Neutrophil (primary cell): Measurements from ENCODE around the gene TLE1.
"Not testable (repeated sequence)": the region's sequence is repeated elsewhere in the genome, so short reads cannot be mapped to it uniquely, and the experiment has no call there.

Experiments
- H3K27ac ChIP-seq: fragments of 200-600 bp; sonication (generic); 2 replicates; pipeline ENCODE4 v1.5.1; 2016; ENCODE audit warnings: mild to moderate bottlenecking, moderate library complexity
- H3K27me3 ChIP-seq: fragments of 200-600 bp; sonication (generic); 2 replicates; pipeline ENCODE4 v1.6.0; 2016; ENCODE audit warnings: mild to moderate bottlenecking
- H3K36me3 ChIP-seq: fragments of 200-600 bp; sonication (generic); 2 replicates; pipeline ENCODE4 v1.5.1; 2017
- H3K4me1 ChIP-seq, 2 experiments: fragments of 200-600 bp in 1 of 2; sonication (generic) in 1 of 2; 1 replicate in 1 of 2; 2 replicates in 1 of 2; pipeline versions ENCODE4 v1.5.1 to v1.6.1; 2013 to 2016; ENCODE audit warnings: low read depth in 1 of 2, low read length in 1 of 2, mild to moderate bottlenecking in 1 of 2, moderate library complexity in 1 of 2; ENCODE audit not compliant: control insufficient read depth in 1 of 2, insufficient read depth in 1 of 2
- H3K4me3 ChIP-seq, 2 experiments: fragments of 200-600 bp in 1 of 2; sonication (generic) in 1 of 2; 1 replicate in 1 of 2; 2 replicates in 1 of 2; pipeline ENCODE4 v1.5.1; 2013 to 2016; ENCODE audit warnings: low read depth in 1 of 2, low read length in 1 of 2, mild to moderate bottlenecking in 1 of 2, moderate library complexity in 1 of 2
- H3K9me3 ChIP-seq: fragments of 200-600 bp; sonication (generic); 2 replicates; pipeline ENCODE4 v1.5.1; 2016
- TF ChIP-seq, protein P1 (sequence below): fragments of 200-600 bp; sonication (generic); IDR thresholded peaks from 2 replicates; pipeline ENCODE4 v1.5.1; 2016; ENCODE audit warnings: antibody characterized with exemption

TLE1 gene

DNA sequence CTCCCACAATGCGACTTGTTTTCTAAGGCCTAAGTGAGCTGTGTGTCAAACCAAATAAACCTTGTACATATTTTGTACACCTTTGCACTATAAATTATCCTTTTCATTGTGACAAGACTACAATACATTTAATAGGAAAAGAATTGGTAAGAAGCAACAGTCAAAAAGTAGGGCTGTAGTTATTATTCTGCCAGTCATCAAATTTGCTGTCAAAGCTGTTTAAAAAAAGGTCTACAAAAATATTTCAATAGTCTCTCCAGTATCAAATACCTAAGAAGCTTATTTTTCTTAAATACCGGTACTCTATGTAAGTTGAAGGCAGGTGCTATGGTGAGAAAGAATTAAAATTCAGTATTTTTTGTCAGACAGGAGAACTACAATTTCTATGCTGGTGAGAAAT, 40.5 kb downstream of the TLE1 start:
- Histone ChIP-seq H3K4me1 (no peaks in the 10 kb centered on the region), H3K9me3 (no peaks in the 10 kb centered on the region), H3K27ac (no peak overlapping the region), H3K27me3 (no peaks in the 10 kb centered on the region), H3K36me3 (no peaks in the 10 kb centered on the region), H3K4me3 (no peak overlapping the region)
- TF ChIP-seq, protein P1, sequence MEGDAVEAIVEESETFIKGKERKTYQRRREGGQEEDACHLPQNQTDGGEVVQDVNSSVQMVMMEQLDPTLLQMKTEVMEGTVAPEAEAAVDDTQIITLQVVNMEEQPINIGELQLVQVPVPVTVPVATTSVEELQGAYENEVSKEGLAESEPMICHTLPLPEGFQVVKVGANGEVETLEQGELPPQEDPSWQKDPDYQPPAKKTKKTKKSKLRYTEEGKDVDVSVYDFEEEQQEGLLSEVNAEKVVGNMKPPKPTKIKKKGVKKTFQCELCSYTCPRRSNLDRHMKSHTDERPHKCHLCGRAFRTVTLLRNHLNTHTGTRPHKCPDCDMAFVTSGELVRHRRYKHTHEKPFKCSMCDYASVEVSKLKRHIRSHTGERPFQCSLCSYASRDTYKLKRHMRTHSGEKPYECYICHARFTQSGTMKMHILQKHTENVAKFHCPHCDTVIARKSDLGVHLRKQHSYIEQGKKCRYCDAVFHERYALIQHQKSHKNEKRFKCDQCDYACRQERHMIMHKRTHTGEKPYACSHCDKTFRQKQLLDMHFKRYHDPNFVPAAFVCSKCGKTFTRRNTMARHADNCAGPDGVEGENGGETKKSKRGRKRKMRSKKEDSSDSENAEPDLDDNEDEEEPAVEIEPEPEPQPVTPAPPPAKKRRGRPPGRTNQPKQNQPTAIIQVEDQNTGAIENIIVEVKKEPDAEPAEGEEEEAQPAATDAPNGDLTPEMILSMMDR: no peak

DNA sequence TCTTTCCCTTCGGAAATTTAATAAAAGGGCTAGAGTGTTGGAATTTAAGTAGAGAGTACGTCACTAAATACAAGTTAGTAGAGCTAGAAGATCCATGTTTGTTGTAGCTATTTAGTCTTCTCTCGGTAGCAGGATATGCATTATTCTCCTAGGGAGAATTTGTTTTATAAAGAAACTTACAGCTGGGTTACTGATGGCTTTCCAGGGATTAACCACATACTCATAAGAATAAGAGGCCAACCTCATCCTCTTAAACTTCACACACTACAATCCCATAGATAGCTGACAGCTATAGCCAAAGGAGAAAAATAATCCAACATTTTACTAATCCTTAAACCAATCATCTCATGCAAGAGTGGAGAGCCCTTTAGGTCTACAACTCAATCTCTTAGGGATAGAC, 43.0 kb downstream of the TLE1 start:
- Histone ChIP-seq H3K36me3 (no peaks in the 10 kb centered on the region), H3K4me1 (no peaks in the 10 kb centered on the region), H3K4me3 (no peak overlapping the region), H3K27me3 (no peaks in the 10 kb centered on the region), H3K9me3 (no peaks in the 10 kb centered on the region), H3K27ac (no peak overlapping the region)
- TF ChIP-seq, protein P1: no peak

DNA sequence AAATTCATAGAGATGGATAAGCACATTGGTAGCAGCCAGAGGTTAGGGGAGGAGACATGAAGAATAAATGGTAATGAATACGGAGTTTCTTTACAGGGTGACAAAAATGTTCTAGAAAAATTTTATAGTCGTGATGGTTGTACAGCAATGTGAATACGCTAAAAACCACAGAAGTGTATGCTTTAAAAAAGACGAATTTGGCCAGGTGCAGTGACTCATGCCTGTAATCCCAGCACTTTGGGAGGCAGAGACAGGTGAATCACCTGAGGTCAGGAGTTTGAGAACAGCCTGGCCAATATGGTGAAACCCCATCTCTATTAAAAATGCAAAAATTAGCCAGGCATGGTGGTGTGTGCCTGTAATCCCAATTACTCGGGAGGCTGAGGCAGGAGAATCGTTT, 44.8 kb downstream of the TLE1 start:
- not testable (repeated sequence) for H3K4me1 ChIP-seq, H3K36me3 ChIP-seq, H3K4me3 ChIP-seq, H3K9me3 ChIP-seq, H3K27me3 ChIP-seq, H3K27ac ChIP-seq

DNA sequence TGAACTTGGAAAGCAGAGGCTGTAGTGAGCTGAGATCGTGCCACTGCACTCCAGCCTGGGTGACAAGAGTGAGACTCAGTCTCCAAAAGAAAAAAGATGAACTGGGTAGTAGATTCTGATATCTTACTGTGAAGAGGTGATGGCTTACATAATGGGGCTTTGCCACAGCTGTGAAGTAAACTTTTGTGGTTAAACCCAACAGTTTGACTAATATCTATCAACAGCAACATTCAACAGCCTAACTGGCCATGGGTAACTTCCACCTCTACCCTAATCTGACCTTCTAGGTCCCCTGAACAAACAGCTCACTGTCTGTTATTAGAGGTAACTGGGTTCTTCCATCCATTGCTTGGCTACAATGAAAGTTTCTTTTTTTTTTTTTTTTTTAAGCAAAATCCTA, 52.1 kb downstream of the TLE1 start:
- Histone ChIP-seq H3K9me3 (no peaks in the 10 kb centered on the region), H3K36me3 (no peaks in the 10 kb centered on the region), H3K27me3 (no peaks in the 10 kb centered on the region), H3K27ac (no peak overlapping the region), H3K4me3 (no peak overlapping the region), H3K4me1 (peaks cover 26 to 37% of the 10 kb centered on the region in 2 experiments)
- TF ChIP-seq, protein P1: no peak

DNA sequence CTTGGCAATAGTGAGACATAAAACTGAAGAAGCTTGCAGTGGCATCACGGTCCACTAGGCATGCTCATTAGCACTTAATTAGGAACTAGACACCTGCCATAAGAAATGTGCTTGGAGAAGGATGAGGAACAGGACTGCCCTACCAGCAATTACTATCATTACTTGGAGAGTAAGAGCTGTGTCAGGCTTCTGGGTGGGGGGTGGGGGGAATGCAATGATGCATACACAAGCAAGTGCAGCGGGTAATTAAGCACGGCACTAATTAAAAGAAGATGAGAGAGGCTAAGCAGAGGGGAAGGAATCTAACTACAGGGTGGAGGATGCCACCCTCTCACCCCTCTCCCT, 53.1 kb downstream of the TLE1 start:
- Histone ChIP-seq H3K4me3 (no peak overlapping the region), H3K27ac (no peak overlapping the region), H3K9me3 (no peaks in the 10 kb centered on the region), H3K27me3 (no peaks in the 10 kb centered on the region), H3K36me3 (no peaks in the 10 kb centered on the region), H3K4me1 (peaks cover 26 to 37% of the 10 kb centered on the region in 2 experiments)
- TF ChIP-seq, protein P1: no peak

DNA sequence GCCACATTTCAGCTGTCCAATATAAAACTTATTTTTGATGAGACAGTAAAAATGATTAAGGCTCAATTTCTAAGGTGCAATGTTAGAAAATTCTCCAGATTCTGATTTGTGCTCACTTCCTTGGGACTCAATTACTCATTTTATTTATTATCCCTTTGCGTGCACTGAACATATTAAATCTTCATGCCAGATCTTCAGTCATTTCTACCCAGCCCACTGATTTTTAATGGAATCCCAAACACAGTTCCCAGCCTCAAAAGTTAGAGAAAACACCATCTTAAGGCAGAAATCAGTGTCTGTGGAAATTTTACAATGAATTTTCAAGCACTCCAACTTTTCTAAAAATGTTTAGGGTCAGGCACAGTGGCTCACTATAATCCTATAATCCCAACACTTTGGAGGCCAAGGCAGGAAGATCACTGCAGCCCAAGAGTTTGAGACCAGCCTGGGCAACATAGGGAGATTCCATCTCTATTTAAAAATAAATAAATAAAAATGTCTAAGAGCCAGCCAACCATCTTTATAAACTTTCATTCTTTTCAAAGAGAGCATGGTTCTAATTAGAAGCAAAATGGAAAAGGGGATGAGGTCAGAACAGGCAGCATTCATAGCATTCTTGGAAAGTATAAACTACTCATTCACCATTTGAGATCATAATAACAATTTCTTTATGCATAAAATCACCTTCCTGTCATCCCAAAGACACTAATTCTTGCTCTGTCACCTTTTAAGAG, 53.7 kb downstream of the TLE1 start:
- no peaks in the 10 kb centered on the region for H3K27me3 ChIP-seq
- H3K4me3 ChIP-seq: no peak overlapping the region
- H3K27ac ChIP-seq: no peak overlapping the region
- TF ChIP-seq, protein P1: no peak
- H3K36me3 ChIP-seq: no peaks in the 10 kb centered on the region
- H3K9me3 ChIP-seq: no peaks in the 10 kb centered on the region
- peaks cover 26 to 37% of the 10 kb centered on the region in 2 experiments for H3K4me1 ChIP-seq
